ENCODE data around the gene SH3BP5L. TPM values are rescaled to one million over a fixed set of nuclear protein-coding genes. Genes with fewer than 3 reads are reported as not detected.
A peak's percentile ranks its signal among the peaks of the same experiment; 100 is the strongest.

Gene SH3BP5L
- total and polyA plus RNA-seq, 2 experiments from 2014 or later = 6.5 to 17.2 TPM

- H3K4me3 ChIP-seq = no peak overlapping the region
- no peak for DNase-seq (ENCODE audit: low spot score)
- H4K20me1 ChIP-seq (ENCODE audit: insufficient read depth, poor library complexity, severe bottlenecking) = peaks cover 11% of the 10 kb centered on the region
- TF ChIP-seq CTCF (IDR thresholded peaks at IDR 0.05; ENCODE audit: poor library complexity) (no peak), EZH2phosphoT487 (IDR thresholded peaks at IDR 0.05; ENCODE audit: low read depth, severe bottlenecking, unreplicated experiment) (no peak), EZH2 (IDR thresholded peaks at IDR 0.05; ENCODE audit: borderline replicate concordance) (no peak)
- H3K4me1 ChIP-seq (ENCODE audit: insufficient read depth) = peaks cover 20% of the 10 kb centered on the region
- peaks cover 67% of the 10 kb centered on the region for H3K79me2 ChIP-seq
- no peaks in the 10 kb centered on the region for H3K9me3 ChIP-seq (ENCODE audit: low read depth)
- no peaks in the 10 kb centered on the region for H3K27me3 ChIP-seq
- H3K4me2 ChIP-seq = peak overlapping the region; percentile 95
- no peaks in the 10 kb centered on the region for H3K36me3 ChIP-seq (replicated peaks; ENCODE audit: insufficient read depth, low read depth)
- H3K9me2 ChIP-seq (replicated peaks; ENCODE audit: insufficient read depth) = no peaks in the 10 kb centered on the region
- no peak overlapping the region for H2AFZ ChIP-seq
- WGBS (ENCODE audit: low lambda C conversion rate, missing lambda C conversion rate) = 98% methylated on average over 2 of the region's 2 CpGs
- no peak overlapping the region for H3K27ac ChIP-seq
Measured at GRCh38 chr1:248823517-248824001, 2.2 kb downstream of the SH3BP5L start.

DNA sequence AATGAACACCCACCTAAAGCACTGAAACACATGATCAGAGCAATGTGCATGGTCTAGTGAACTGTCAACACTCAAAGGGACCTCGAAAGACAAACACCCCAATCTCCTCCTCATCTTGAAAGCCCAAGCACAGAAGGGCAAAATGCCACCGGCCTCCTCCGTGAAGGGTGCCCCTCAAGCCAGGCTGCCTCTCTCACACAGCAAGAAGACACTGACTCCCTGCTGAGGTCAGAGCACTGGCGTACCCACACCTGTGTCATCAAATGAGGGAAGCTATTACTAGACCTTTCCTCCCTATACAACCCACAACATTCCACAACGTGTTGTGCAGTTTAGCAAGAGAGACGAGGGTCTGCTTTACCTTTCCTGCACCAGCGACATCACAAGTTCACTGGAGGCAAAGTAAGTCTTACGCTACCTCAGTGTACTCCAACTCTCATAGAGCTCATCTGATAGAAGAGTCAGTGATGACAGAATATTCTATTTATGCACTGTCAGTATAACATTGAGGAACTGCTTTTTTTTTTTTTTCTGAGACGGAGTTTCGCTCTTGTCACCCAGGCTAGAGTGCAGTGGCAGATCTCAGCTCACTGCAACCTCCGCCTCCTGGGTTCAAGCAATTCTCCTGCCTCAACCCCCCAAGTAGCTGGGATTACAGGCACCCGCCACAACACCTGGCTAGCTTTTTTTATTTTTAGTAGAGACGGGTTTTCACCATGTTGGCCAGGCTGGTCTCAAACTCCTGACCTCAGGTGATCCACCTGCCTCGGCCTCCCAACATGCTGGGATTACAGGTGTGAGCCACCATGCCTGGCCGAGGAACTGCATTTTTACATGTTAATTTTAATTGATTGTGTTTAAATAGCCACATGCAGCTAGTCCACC is 3.3 kb downstream of the SH3BP5L start:
- H3K27ac ChIP-seq = no peak overlapping the region
- H3K27me3 ChIP-seq = no peaks in the 10 kb centered on the region
- peak overlapping the region; percentile 95 for H3K4me2 ChIP-seq
- no peaks in the 10 kb centered on the region for H3K9me3 ChIP-seq (ENCODE audit: low read depth)
- no peak overlapping the region for H2AFZ ChIP-seq
- peaks cover 11% of the 10 kb centered on the region for H4K20me1 ChIP-seq (ENCODE audit: insufficient read depth, poor library complexity, severe bottlenecking)
- peaks cover 69% of the 10 kb centered on the region for H3K79me2 ChIP-seq
- no peaks in the 10 kb centered on the region for H3K36me3 ChIP-seq (replicated peaks; ENCODE audit: insufficient read depth, low read depth)
- H3K4me3 ChIP-seq = no peak overlapping the region
- H3K9me2 ChIP-seq (replicated peaks; ENCODE audit: insufficient read depth) = no peaks in the 10 kb centered on the region
- TF ChIP-seq EZH2phosphoT487 (IDR thresholded peaks at IDR 0.05; ENCODE audit: low read depth, severe bottlenecking, unreplicated experiment) = no peak
- no peak for TF ChIP-seq CTCF (IDR thresholded peaks at IDR 0.05; ENCODE audit: poor library complexity)
- TF ChIP-seq EZH2 (IDR thresholded peaks at IDR 0.05; ENCODE audit: borderline replicate concordance) = no peak
- DNase-seq (ENCODE audit: low spot score) = no peak
- H3K4me1 ChIP-seq (ENCODE audit: insufficient read depth) = peaks cover 20% of the 10 kb centered on the region
- 97% methylated on average over 15 of the region's 15 CpGs for WGBS (ENCODE audit: low lambda C conversion rate, missing lambda C conversion rate)

DNA sequence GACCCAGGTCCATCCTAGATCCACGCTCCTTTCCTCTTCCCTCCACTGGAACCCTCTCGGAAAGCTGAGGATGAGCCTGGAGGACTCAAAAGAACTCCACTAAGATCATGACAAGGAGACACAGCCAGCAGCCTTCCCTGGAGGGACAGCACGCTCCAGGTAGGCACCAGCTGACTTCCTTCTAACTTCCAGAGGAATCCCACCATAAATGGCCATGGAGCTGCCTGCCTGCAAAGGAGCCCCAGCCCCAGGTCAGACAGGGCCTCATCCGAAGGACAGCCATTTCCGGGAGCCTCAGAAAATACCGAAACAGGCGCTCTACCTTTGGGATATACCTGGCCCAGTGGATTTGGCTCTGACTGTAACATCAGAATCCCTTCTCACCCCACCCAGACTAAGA is 4.1 kb downstream of the SH3BP5L start:
- H3K36me3 ChIP-seq (replicated peaks; ENCODE audit: insufficient read depth, low read depth) = no peaks in the 10 kb centered on the region
- no peaks in the 10 kb centered on the region for H3K27me3 ChIP-seq
- no peak for DNase-seq (ENCODE audit: low spot score)
- H3K4me3 ChIP-seq = no peak overlapping the region
- no peak overlapping the region for H3K27ac ChIP-seq
- H2AFZ ChIP-seq = no peak overlapping the region
- no peak overlapping the region for H3K4me2 ChIP-seq
- H4K20me1 ChIP-seq (ENCODE audit: insufficient read depth, poor library complexity, severe bottlenecking) = peaks cover 11% of the 10 kb centered on the region
- peaks cover 69% of the 10 kb centered on the region for H3K79me2 ChIP-seq
- H3K9me2 ChIP-seq (replicated peaks; ENCODE audit: insufficient read depth) = no peaks in the 10 kb centered on the region
- TF ChIP-seq EZH2 (IDR thresholded peaks at IDR 0.05; ENCODE audit: borderline replicate concordance) (no peak), CTCF (IDR thresholded peaks at IDR 0.05; ENCODE audit: poor library complexity) (no peak), EZH2phosphoT487 (IDR thresholded peaks at IDR 0.05; ENCODE audit: low read depth, severe bottlenecking, unreplicated experiment) (no peak)
- H3K4me1 ChIP-seq (ENCODE audit: insufficient read depth) = peaks cover 13% of the 10 kb centered on the region
- no peaks in the 10 kb centered on the region for H3K9me3 ChIP-seq (ENCODE audit: low read depth)
- 100% methylated on average over 7 of the region's 7 CpGs for WGBS (ENCODE audit: low lambda C conversion rate, missing lambda C conversion rate)
